Measurements from ENCODE around the gene WNT11.

DNA sequence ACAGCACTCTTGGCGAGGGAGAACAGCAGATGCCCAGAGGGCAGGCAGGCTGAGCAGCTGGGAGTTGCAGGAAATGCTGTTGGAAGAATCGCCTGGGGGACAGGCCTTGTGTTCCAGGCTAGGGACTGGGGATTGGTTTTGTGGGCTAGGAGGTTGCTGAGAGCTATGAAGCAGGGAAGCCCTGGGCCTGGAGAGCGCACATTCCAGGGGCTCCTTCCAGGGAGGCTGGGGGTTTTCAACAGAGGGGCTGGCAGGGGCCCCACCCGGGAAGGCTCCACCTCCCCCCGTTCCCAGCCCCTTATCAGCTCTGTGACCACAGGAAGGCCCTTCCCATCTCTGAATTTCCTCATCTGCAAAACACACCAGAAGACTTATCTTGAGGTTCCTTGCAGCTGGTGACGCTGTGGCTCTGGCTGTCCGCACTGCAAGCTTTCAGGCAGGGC is 21.7 kb downstream of the WNT11 start:
- TF ChIP-seq, protein P1, sequence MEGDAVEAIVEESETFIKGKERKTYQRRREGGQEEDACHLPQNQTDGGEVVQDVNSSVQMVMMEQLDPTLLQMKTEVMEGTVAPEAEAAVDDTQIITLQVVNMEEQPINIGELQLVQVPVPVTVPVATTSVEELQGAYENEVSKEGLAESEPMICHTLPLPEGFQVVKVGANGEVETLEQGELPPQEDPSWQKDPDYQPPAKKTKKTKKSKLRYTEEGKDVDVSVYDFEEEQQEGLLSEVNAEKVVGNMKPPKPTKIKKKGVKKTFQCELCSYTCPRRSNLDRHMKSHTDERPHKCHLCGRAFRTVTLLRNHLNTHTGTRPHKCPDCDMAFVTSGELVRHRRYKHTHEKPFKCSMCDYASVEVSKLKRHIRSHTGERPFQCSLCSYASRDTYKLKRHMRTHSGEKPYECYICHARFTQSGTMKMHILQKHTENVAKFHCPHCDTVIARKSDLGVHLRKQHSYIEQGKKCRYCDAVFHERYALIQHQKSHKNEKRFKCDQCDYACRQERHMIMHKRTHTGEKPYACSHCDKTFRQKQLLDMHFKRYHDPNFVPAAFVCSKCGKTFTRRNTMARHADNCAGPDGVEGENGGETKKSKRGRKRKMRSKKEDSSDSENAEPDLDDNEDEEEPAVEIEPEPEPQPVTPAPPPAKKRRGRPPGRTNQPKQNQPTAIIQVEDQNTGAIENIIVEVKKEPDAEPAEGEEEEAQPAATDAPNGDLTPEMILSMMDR (IDR thresholded peaks at IDR 0.05), result no peak
- no peak for TF ChIP-seq POLR2A (IDR thresholded peaks at IDR 0.05)
